Renal pelvis (tissue), 4 donors: Measurements from ENCODE around the gene PCDHGA2. TPM values are rescaled to one million over a fixed set of nuclear protein-coding genes. Genes with fewer than 3 reads are reported as not detected.
"Not testable (repeated sequence)": the region's sequence is repeated elsewhere in the genome, so short reads cannot be mapped to it uniquely, and the experiment has no call there.

Experiments used
- DNase-seq: peaks from one replicate; pipeline ENCODE4 v3.0.0-alpha.2; 2013
- polyA plus RNA-seq, 3 donors: library from polyadenylated mRNA; unstranded; fragments of 120-200 nt; gene quantifications; one replicate each; pipeline ENCODE4 v1.2.1, GENCODE V29; 2013; ENCODE audit not compliant: insufficient read length in 3 of 3

Gene PCDHGA2
- polyA plus RNA-seq, 3 donors = 6.3 to 8.3 (median 6.4) TPM

- no peak for DNase-seq
Measured at GRCh38 chr5:141373673-141374317, 35.2 kb downstream of the PCDHGA2 start, which contains the start of gene PCDHGA6. TSS of gene PCDHGA6 (plus strand) at chr5:141373891. CDS start at chr5:141374084, 193 bp downstream.

GRCh38 chr5:141374627-141375026 lies 36.1 kb downstream of the PCDHGA2 start:
- DNase-seq = no peak

- not testable (repeated sequence) for DNase-seq
Measured at GRCh38 chr5:141375444-141376155, 37.0 kb downstream of the PCDHGA2 start.

GRCh38 chr5:141382469-141383294 lies 44.1 kb downstream of the PCDHGA2 start, which contains the start of gene PCDHGA7:
TSS of gene PCDHGA7 (plus strand) at chr5:141382742. CDS start at chr5:141382900, 158 bp downstream.
- no peak for DNase-seq

- DNase-seq = no peak
Measured at GRCh38 chr5:141383345-141383744, 44.8 kb downstream of the PCDHGA2 start.

GRCh38 chr5:141384471-141385267 lies 46.1 kb downstream of the PCDHGA2 start:
- no peak for DNase-seq

GRCh38 chr5:141387557-141388311 lies 49.2 kb downstream of the PCDHGA2 start, which contains the start of gene PCDHGB4:
TSS of gene PCDHGB4 (plus strand) at chr5:141387698. CDS start at chr5:141387885, 187 bp downstream.
- DNase-seq = not testable (repeated sequence)

- no peak for DNase-seq
Measured at GRCh38 chr5:141388661-141389060, 50.1 kb downstream of the PCDHGA2 start.

- DNase-seq = no peak
Measured at GRCh38 chr5:141389153-141390042, 50.8 kb downstream of the PCDHGA2 start.

- DNase-seq = no peak
Measured at GRCh38 chr5:141392429-141393198, 54.1 kb downstream of the PCDHGA2 start, which contains the start of gene PCDHGA8. TSS of gene PCDHGA8 (plus strand) at chr5:141392633. CDS start at chr5:141392814, 181 bp downstream.

Other genes with a start within 250 kb of the PCDHGA2 start
- 1 to 10 TPM; 4.5 to 8.4 (median 4.9) TPM for gene PCDHB2, start 244.1 kb upstream of the PCDHGA2 start, polyA plus RNA-seq
- gene PCDHB3, start 238.3 kb upstream of the PCDHGA2 start, polyA plus RNA-seq = 1 to 10 TPM; 3.7 to 4.7 (median 3.8) TPM
- gene PCDHB4, start 216.9 kb upstream of the PCDHGA2 start, polyA plus RNA-seq = 1 to 10 TPM in 2 of 3 donors, under 1 TPM in 1; 0.97 to 2.1 (median 2.0) TPM
- gene PCDHB5, start 203.6 kb upstream of the PCDHGA2 start, polyA plus RNA-seq = 1 to 10 TPM; 5.3 to 9.5 (median 9.1) TPM
- gene PCDHB6, start 188.7 kb upstream of the PCDHGA2 start, polyA plus RNA-seq = 1 to 10 TPM; 1.6 to 3.1 (median 3.0) TPM
- 1 to 10 TPM; 3.5 to 4.4 (median 4.2) TPM for gene PCDHB7, start 166.1 kb upstream of the PCDHGA2 start, polyA plus RNA-seq
- 1 to 10 TPM; 1.5 to 3.1 (median 2.1) TPM for gene PCDHB8, start 161.0 kb upstream of the PCDHGA2 start, polyA plus RNA-seq
- 1 to 10 TPM; 5.1 to 7.4 (median 6.5) TPM for gene PCDHB16, start 156.4 kb upstream of the PCDHGA2 start, polyA plus RNA-seq
- 1 to 10 TPM; 3.4 to 4.5 (median 4.1) TPM for gene PCDHB9, start 151.6 kb upstream of the PCDHGA2 start, polyA plus RNA-seq
- 1 to 10 TPM; 4.9 to 6.6 (median 6.4) TPM for gene PCDHB10, start 146.4 kb upstream of the PCDHGA2 start, polyA plus RNA-seq
- 1 to 10 TPM; 3.8 to 6.5 (median 4.6) TPM for gene PCDHB11, start 139.1 kb upstream of the PCDHGA2 start, polyA plus RNA-seq
- gene PCDHB12, start 130.0 kb upstream of the PCDHGA2 start, polyA plus RNA-seq = 1 to 10 TPM; 3.6 to 4.6 (median 4.5) TPM
- gene PCDHB13, start 124.8 kb upstream of the PCDHGA2 start, polyA plus RNA-seq = 1 to 10 TPM; 6.4 to 7.5 (median 6.9) TPM
- 10 to 100 TPM; 10.1 to 11.2 (median 10.2) TPM for gene PCDHB14, start 115.4 kb upstream of the PCDHGA2 start, polyA plus RNA-seq
- 10 to 100 TPM; 14.3 to 15.2 (median 14.7) TPM for gene PCDHB15, start 93.4 kb upstream of the PCDHGA2 start, polyA plus RNA-seq
- gene SLC25A2, start 34.7 kb upstream of the PCDHGA2 start, polyA plus RNA-seq = under 1 TPM in 2 of 3 donors, not detected in 1; 0.19 to 0.21 TPM
- gene TAF7, start 18.0 kb upstream of the PCDHGA2 start, polyA plus RNA-seq = 100 to 1,000 TPM; 137 to 157 (median 148) TPM
- 1 to 10 TPM in 2 of 3 donors, under 1 TPM in 1; 0.81 to 1.7 (median 1.0) TPM for gene PCDHGA1, start 8.2 kb upstream of the PCDHGA2 start, polyA plus RNA-seq
- gene PCDHGA3, start 5.1 kb downstream of the PCDHGA2 start, polyA plus RNA-seq = 1 to 10 TPM; 3.4 to 4.5 (median 3.8) TPM
- gene PCDHGB1, start 11.3 kb downstream of the PCDHGA2 start, polyA plus RNA-seq = 1 to 10 TPM; 1.7 to 1.8 (median 1.7) TPM
- gene PCDHGA4, start 16.3 kb downstream of the PCDHGA2 start, polyA plus RNA-seq = 1 to 10 TPM; 2.3 to 3.0 (median 2.4) TPM
- 1 to 10 TPM; 3.5 to 4.9 (median 3.6) TPM for gene PCDHGB2, start 21.2 kb downstream of the PCDHGA2 start, polyA plus RNA-seq
- 1 to 10 TPM; 2.6 to 3.2 (median 2.6) TPM for gene PCDHGA5, start 25.4 kb downstream of the PCDHGA2 start, polyA plus RNA-seq
- gene PCDHGB3, start 31.5 kb downstream of the PCDHGA2 start, polyA plus RNA-seq = 1 to 10 TPM; 1.9 to 2.6 (median 2.5) TPM
- 1 to 10 TPM; 6.4 to 8.5 (median 7.9) TPM for gene PCDHGA6, start 35.1 kb downstream of the PCDHGA2 start, polyA plus RNA-seq
- gene PCDHGA7, start 44.0 kb downstream of the PCDHGA2 start, polyA plus RNA-seq = 1 to 10 TPM; 2.2 to 2.5 (median 2.5) TPM
- gene PCDHGB4, start 48.9 kb downstream of the PCDHGA2 start, polyA plus RNA-seq = 1 to 10 TPM; 4.9 to 6.2 (median 6.2) TPM
- under 1 TPM; 0.78 to 0.85 (median 0.81) TPM for gene PCDHGA8, start 53.9 kb downstream of the PCDHGA2 start, polyA plus RNA-seq
- gene PCDHGB5, start 59.2 kb downstream of the PCDHGA2 start, polyA plus RNA-seq = 10 to 100 TPM in 1 of 3 donors, 1 to 10 TPM in 2; 9.3 to 12.0 (median 9.7) TPM
- 1 to 10 TPM; 4.8 to 6.1 (median 5.5) TPM for gene PCDHGA9, start 64.0 kb downstream of the PCDHGA2 start, polyA plus RNA-seq
- gene PCDHGB6, start 69.3 kb downstream of the PCDHGA2 start, polyA plus RNA-seq = 1 to 10 TPM; 6.8 to 7.8 (median 7.3) TPM
- gene PCDHGA10, start 74.2 kb downstream of the PCDHGA2 start, polyA plus RNA-seq = 1 to 10 TPM; 3.1 to 3.7 (median 3.4) TPM
- 10 to 100 TPM; 11.0 to 17.3 (median 16.1) TPM for gene PCDHGB7, start 78.9 kb downstream of the PCDHGA2 start, polyA plus RNA-seq
- 1 to 10 TPM; 3.8 to 6.3 (median 4.9) TPM for gene PCDHGA11, start 82.3 kb downstream of the PCDHGA2 start, polyA plus RNA-seq
- gene PCDHGA12, start 91.7 kb downstream of the PCDHGA2 start, polyA plus RNA-seq = 1 to 10 TPM; 1.1 to 2.9 (median 1.8) TPM
- 100 to 1,000 TPM in 1 of 3 donors, 10 to 100 TPM in 2; 91.6 to 131 (median 92.5) TPM for gene PCDHGC3, start 137.2 kb downstream of the PCDHGA2 start, polyA plus RNA-seq
- 1 to 10 TPM; 3.3 to 4.3 (median 3.8) TPM for gene PCDHGC4, start 146.3 kb downstream of the PCDHGA2 start, polyA plus RNA-seq
- gene PCDHGC5, start 150.3 kb downstream of the PCDHGA2 start, polyA plus RNA-seq = 1 to 10 TPM in 1 of 3 donors, under 1 TPM in 2; 0.40 to 1.1 (median 0.93) TPM